MM.1S (cell line): Measurements from ENCODE around the gene ARHGAP4.

Experiments used
- EZH2 ChIP-seq: fragments of 300-600 bp; sonication (generic); optimal IDR thresholded peaks from 2 replicates; pipeline ENCODE3; 2017; ENCODE audit warnings: low read depth, mild to moderate bottlenecking, antibody characterized with exemption, low read length, mixed read lengths
- TF ChIP-seq, protein P1 (sequence below): fragments of 300-600 bp; sonication (generic); IDR thresholded peaks from 2 replicates; pipeline ENCODE4 v1.5.1; 2016; ENCODE audit warnings: antibody characterized with exemption, low read length, mixed read lengths

DNA sequence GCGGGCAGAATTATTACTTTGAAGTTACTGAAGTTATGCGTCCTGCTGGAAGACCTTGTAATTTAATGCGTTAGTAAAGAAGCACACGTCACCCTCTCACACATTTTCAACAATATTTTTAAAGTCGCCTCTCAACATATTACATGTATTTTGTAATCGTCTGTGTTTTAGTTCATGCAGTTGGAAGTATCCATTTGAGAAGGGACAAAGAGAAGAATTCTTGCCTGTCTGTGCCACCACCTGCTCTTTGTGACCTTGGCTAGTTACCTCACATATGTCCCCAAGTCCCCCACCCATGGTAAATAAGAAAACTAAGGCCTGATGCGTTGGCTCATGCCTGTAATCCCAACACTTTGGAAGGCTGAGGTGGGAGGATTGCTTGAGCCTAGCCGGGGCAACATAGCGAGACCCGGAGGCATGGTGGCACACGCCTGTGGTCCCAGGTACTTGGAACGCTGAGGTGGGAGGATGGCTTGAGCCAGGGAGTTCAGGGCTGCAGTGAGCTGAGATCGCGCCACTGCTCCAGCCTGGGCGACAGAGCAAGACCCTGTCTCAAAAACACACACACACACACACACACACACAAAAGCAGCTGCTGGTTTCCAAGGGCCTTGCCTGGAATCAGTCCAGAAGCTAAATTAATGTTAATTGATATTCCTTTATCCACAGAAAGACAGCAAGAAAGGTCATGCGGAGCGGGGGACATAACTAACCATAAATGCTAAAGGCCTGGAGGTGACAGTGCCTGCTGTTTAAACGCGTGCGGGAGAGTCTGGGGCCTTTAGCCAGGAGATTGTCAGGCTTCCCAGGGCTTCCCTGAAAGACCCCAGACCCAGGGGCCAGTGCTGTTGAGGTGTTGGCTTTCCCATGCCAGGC is 47.3 kb upstream of the ARHGAP4 start:
- TF ChIP-seq EZH2: no peak
- TF ChIP-seq, protein P1, sequence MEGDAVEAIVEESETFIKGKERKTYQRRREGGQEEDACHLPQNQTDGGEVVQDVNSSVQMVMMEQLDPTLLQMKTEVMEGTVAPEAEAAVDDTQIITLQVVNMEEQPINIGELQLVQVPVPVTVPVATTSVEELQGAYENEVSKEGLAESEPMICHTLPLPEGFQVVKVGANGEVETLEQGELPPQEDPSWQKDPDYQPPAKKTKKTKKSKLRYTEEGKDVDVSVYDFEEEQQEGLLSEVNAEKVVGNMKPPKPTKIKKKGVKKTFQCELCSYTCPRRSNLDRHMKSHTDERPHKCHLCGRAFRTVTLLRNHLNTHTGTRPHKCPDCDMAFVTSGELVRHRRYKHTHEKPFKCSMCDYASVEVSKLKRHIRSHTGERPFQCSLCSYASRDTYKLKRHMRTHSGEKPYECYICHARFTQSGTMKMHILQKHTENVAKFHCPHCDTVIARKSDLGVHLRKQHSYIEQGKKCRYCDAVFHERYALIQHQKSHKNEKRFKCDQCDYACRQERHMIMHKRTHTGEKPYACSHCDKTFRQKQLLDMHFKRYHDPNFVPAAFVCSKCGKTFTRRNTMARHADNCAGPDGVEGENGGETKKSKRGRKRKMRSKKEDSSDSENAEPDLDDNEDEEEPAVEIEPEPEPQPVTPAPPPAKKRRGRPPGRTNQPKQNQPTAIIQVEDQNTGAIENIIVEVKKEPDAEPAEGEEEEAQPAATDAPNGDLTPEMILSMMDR: no peak
